Choroid plexus epithelial cell (primary cell): ENCODE data around the gene ODF2.
"Not testable (repeated sequence)": the region's sequence is repeated elsewhere in the genome, so short reads cannot be mapped to it uniquely, and the experiment has no call there.

Experiments used
- DNase-seq: peaks from one replicate; pipeline ENCODE4 v3.0.0-alpha.2; 2010; ENCODE audit warnings: low read depth
- H3K4me3 ChIP-seq: 2 replicates; pipeline ENCODE4 v1.5.1; 2011; ENCODE audit warnings: low read depth, mild to moderate bottlenecking, control low read depth, low read length, moderate library complexity
- TF ChIP-seq, protein P1 (sequence below): conservative IDR thresholded peaks from 2 replicates; pipeline ENCODE4 v1.5.1; 2011; ENCODE audit warnings: low read depth, mild to moderate bottlenecking, control low read depth, inconsistent platforms, low read length, moderate library complexity

The ODF2 gene

GRCh38 chr9:128505414-128505765, 49.6 kb downstream of the ODF2 start:
- DNase-seq: peak; percentile 42
- TF ChIP-seq, protein P1, sequence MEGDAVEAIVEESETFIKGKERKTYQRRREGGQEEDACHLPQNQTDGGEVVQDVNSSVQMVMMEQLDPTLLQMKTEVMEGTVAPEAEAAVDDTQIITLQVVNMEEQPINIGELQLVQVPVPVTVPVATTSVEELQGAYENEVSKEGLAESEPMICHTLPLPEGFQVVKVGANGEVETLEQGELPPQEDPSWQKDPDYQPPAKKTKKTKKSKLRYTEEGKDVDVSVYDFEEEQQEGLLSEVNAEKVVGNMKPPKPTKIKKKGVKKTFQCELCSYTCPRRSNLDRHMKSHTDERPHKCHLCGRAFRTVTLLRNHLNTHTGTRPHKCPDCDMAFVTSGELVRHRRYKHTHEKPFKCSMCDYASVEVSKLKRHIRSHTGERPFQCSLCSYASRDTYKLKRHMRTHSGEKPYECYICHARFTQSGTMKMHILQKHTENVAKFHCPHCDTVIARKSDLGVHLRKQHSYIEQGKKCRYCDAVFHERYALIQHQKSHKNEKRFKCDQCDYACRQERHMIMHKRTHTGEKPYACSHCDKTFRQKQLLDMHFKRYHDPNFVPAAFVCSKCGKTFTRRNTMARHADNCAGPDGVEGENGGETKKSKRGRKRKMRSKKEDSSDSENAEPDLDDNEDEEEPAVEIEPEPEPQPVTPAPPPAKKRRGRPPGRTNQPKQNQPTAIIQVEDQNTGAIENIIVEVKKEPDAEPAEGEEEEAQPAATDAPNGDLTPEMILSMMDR: no peak
- peak overlapping the region; percentile 99 for H3K4me3 ChIP-seq

- DNase-seq, H3K4me3 ChIP-seq: not testable (repeated sequence)
These were observed 50.1 kb downstream of the ODF2 start for GRCh38 chr9:128505906-128506305.

- TF ChIP-seq, protein P1: no peak
- H3K4me3 ChIP-seq: no peak overlapping the region
- no peak for DNase-seq
These were observed 57.0 kb downstream of the ODF2 start for GRCh38 chr9:128512820-128513219.

GRCh38 chr9:128521956-128522355, 66.2 kb downstream of the ODF2 start:
- no peak overlapping the region for H3K4me3 ChIP-seq
- TF ChIP-seq, protein P1: no peak
- no peak for DNase-seq

DNA sequence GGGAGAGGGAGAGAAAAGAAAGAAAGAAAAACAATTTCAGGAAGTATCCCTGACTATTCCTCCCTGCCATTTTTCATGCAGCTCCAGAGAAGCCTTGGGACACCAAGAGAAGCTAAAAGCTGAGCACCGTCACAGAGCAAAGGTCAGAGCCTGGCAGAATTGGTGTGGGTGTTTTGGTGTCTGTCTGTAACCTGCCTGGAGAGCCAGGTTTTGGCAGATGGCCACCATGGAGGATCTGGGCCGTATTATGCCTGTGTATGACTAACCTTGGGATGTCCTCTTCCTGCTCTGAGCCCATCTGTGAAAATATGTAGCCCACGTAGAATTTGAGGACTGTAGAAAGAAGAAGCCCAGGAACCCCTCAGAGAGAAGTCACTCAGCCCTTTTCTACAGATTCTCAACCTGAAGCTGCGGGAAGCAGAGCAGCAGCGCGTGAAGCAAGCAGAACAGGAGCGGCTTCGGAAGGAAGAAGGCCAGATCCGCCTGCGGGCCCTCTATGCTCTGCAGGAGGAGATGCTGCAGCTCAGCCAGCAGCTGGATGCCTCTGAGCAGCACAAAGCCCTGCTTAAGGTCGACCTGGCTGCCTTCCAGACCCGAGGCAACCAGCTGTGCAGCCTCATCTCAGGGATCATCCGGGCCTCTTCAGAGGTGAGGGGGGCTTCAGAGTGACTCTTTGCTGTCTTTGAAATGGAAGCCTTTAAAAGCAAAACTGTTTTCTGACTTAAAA, 67.6 kb downstream of the ODF2 start:
- peak; percentile 89 for DNase-seq
- H3K4me3 ChIP-seq: no peak overlapping the region
- TF ChIP-seq, protein P1: peak; percentile 25

DNA sequence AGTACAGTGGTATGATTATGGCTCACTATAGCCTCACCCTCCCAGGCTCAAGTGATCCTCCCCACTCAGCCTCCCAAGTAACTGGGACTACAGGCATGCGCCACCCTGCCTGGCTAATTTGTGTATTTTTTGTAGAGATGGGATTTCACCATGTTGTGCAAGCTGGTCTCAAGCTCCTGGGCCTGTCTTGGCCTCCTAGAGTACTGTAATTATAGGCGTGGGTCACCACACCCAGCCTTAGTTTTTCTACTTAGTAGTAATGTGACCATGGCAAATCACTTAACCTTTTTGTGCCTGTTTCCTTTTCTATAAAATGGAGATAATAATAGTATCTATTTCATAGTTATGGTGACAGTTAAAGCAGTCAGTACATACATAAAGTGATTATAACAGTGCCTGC, 70.9 kb downstream of the ODF2 start:
- DNase-seq: no peak
- TF ChIP-seq, protein P1: no peak
- no peak overlapping the region for H3K4me3 ChIP-seq

- TF ChIP-seq, protein P1: no peak
- peak; percentile 35 for DNase-seq
- H3K4me3 ChIP-seq: no peak overlapping the region
These were observed 72.8 kb downstream of the ODF2 start for GRCh38 chr9:128528445-128529160.
